AG04449 (cell line): ENCODE data around the gene HLA-A.
"Not testable (repeated sequence)": the region's sequence is repeated elsewhere in the genome, so short reads cannot be mapped to it uniquely, and the experiment has no call there.

Experiments used
- CTCF ChIA-PET: fragments of 350-600 bp; formaldehyde crosslinking; extraction: SDS; loops from one replicate; lab custom pipeline; 2021; ENCODE audit warnings: antibody characterized with exemption; lab: Yijun Ruan, JAX
- POLR2A ChIA-PET: fragments of 400-600, 350-600 bp; formaldehyde crosslinking; extraction: SDS; loops from one replicate; lab custom pipeline; 2020; ENCODE audit warnings: antibody characterized with exemption, inconsistent platforms; lab: Yijun Ruan, JAX
- DNase-seq: peaks from one replicate; pipeline ENCODE4 v3.0.0-alpha.2; 2010; ENCODE audit warnings: low read depth, low spot score
- H3K4me3 ChIP-seq: 2 replicates; pipeline ENCODE4 v1.5.1; 2011; ENCODE audit warnings: low read depth, mild to moderate bottlenecking, control low read depth, low read length
- CTCF ChIP-seq: IDR thresholded peaks from one replicate; pipeline ENCODE4 v1.5.1; 2011; ENCODE audit warnings: mild to moderate bottlenecking, moderate library complexity, low read length, control low read depth, inconsistent platforms; ENCODE audit not compliant: insufficient read depth; ENCODE audit errors: missing control alignments

Gene HLA-A

GRCh38 chr6:29961966-29962365 lies 19.6 kb downstream of the HLA-A start:
- POLR2A ChIA-PET = no interaction called here
- TF ChIP-seq CTCF = no peak
- CTCF ChIA-PET = no interaction called here
- no peak for DNase-seq
- no peak overlapping the region for H3K4me3 ChIP-seq

DNA sequence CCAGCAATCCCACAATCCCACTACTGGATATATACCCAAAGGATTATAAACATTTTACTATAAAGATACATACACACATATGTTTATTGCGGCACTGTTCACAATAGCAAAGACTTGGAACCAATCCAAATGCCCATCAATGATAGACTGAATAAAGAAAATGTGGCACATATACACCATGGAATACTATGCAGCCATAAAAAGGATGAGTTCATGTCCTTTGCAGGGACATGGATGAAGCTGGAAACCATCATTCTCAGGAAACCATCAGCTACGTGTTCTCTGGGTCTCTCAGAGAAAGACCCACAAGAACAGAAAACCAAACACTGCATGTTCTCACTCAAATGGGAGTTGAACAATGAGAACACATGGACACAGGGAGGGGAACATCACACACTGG lies 21.4 kb downstream of the HLA-A start:
- CTCF ChIA-PET = interaction anchor here (1.8 kb wide), 1 partner anchor 10 kb away, joined by 9 read pairs; no protein-coding TSS in a partner anchor
- POLR2A ChIA-PET, DNase-seq, H3K4me3 ChIP-seq: not testable (repeated sequence)

GRCh38 chr6:29964518-29964886 lies 22.2 kb downstream of the HLA-A start:
- no peak for TF ChIP-seq CTCF
- DNase-seq = no peak
- ChIA-PET POLR2A (interaction anchor here (0.7 to 1.9 kb wide), 2 partner anchors 12 to 21 kb away, joined by 3 to 12 read pairs; no protein-coding TSS in a partner anchor), CTCF (interaction anchor here (0.8 to 1.8 kb wide), 6 partner anchors 11 to 227 kb away, joined by 3 to 9 read pairs (median 4); no protein-coding TSS in a partner anchor)
- no peak overlapping the region for H3K4me3 ChIP-seq

GRCh38 chr6:29964887-29965562 lies 22.7 kb downstream of the HLA-A start:
- no peak for TF ChIP-seq CTCF
- H3K4me3 ChIP-seq = peak overlapping the region; percentile 42
- DNase-seq = peak; percentile 56
- ChIA-PET POLR2A (interaction anchor here (0.7 to 1.9 kb wide), 2 partner anchors 12 to 21 kb away, joined by 3 to 12 read pairs; no protein-coding TSS in a partner anchor), CTCF (interaction anchor here (0.8 to 4.6 kb wide), 7 partner anchors 10 to 227 kb away, joined by 3 to 26 read pairs (median 4); no protein-coding TSS in a partner anchor)

DNA sequence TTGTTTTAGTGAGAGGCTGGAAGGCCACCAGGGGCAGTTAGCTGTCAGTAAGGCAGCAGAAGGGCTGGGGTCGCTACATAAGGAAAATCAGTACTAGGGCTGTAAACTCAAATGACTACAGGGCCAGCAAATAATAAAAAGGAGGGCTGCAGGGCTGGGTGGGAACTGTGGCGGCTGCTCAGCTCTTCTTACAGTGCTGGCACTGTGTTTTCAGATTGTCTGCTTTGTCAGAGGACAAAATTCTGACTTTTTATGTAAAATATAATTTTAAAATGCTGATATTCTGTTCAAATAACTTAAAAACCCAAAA lies 23.2 kb downstream of the HLA-A start:
- no peak for DNase-seq
- ChIA-PET POLR2A (interaction anchor here (1.9 kb wide), 1 partner anchor 13 kb away, joined by 12 read pairs; no protein-coding TSS in a partner anchor), CTCF (interaction anchor here (1.1 to 4.6 kb wide), 3 partner anchors 10 to 117 kb away, joined by 3 to 26 read pairs (median 8); no protein-coding TSS in a partner anchor)
- peak overlapping the region; percentile 42 for H3K4me3 ChIP-seq
- no peak for TF ChIP-seq CTCF

GRCh38 chr6:29965873-29966601 lies 23.7 kb downstream of the HLA-A start:
- POLR2A ChIA-PET = interaction anchor here (1.9 kb wide), 1 partner anchor 13 kb away, joined by 12 read pairs; no protein-coding TSS in a partner anchor
- TF ChIP-seq CTCF = no peak
- CTCF ChIA-PET = interaction anchor here (0.7 to 4.6 kb wide), 7 partner anchors 9 to 316 kb away, joined by 3 to 26 read pairs (median 3); no protein-coding TSS in a partner anchor
- H3K4me3 ChIP-seq = peak overlapping the region; percentile 42
- no peak for DNase-seq
